Parathyroid adenoma (tissue), 2 donors: ENCODE measurements around the gene GALNTL6.

Source experiments
- H2AFZ ChIP-seq: fragments of 300-600 bp; sonication (generic); one replicate; pipeline ENCODE4 v1.7.0; 2017; ENCODE audit warnings: antibody characterized with exemption, mild to moderate bottlenecking
- H3K27ac ChIP-seq: fragments of 300-600 bp; sonication (generic); one replicate; pipeline ENCODE4 v1.7.0; 2017
- H3K27me3 ChIP-seq: fragments of 300-600 bp; sonication (generic); one replicate; pipeline ENCODE4 v1.7.0; 2017; ENCODE audit warnings: low read length; ENCODE audit not compliant: control insufficient read depth, insufficient read depth
- H3K36me3 ChIP-seq: fragments of 300-600 bp; sonication (generic); one replicate; pipeline ENCODE4 v1.7.0; 2017; ENCODE audit warnings: low read length; ENCODE audit not compliant: control insufficient read depth, insufficient read depth
- H3K4me1 ChIP-seq: fragments of 300-600 bp; sonication (generic); one replicate; pipeline ENCODE4 v1.7.0; 2017; ENCODE audit warnings: control low read depth
- H3K4me2 ChIP-seq: fragments of 300-600 bp; sonication (generic); one replicate; pipeline ENCODE4 v1.7.0; 2017; ENCODE audit warnings: low read length
- H3K4me3 ChIP-seq: fragments of 300-600 bp; sonication (generic); one replicate; pipeline ENCODE4 v1.7.0; 2017; ENCODE audit warnings: low read depth, low read length
- H3K79me2 ChIP-seq: fragments of 300-600 bp; sonication (generic); one replicate; pipeline ENCODE4 v1.7.0; 2017; ENCODE audit warnings: control low read depth
- H3K9ac ChIP-seq: fragments of 300-600 bp; sonication (generic); one replicate; pipeline ENCODE4 v1.7.0; 2017; ENCODE audit warnings: mild to moderate bottlenecking
- H3K9me3 ChIP-seq: fragments of 300-600 bp; sonication (generic); one replicate; pipeline ENCODE4 v1.7.0; 2017; ENCODE audit warnings: low read length; ENCODE audit not compliant: control insufficient read depth
- TF ChIP-seq, protein P1 (sequence below): fragments of 300-600 bp; sonication (generic); IDR thresholded peaks from one replicate; pipeline ENCODE4 v1.7.0; 2017; ENCODE audit warnings: antibody characterized with exemption, mild to moderate bottlenecking
- donor health status: primary hyperparathyroidism.

Gene GALNTL6

DNA sequence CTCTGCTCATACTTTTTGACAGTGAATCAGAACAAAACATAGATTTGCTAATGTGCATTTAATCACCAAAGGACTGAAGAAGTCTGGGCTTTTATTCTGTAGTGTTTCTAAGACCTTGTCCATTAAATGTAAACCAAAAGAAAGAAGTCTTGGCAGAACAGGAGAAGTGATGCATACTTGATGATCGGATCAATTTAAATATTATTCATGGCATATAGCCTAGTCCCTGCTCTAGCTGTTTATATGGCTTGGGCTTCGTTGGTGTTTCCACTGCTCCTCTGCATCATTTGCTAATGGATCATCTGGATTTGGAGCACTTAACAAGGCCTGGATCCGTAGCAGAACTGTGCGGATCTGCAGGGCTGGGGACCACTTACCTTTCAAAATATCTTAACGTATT, 566.6 kb downstream of the GALNTL6 start:
- H3K9me3 ChIP-seq: no peaks in the 10 kb centered on the region
- no peaks in the 10 kb centered on the region for H3K79me2 ChIP-seq
- no peak overlapping the region for H3K9ac ChIP-seq
- H3K27ac ChIP-seq: no peak overlapping the region
- H3K27me3 ChIP-seq: no peaks in the 10 kb centered on the region
- no peaks in the 10 kb centered on the region for H3K36me3 ChIP-seq
- H3K4me1 ChIP-seq: no peaks in the 10 kb centered on the region
- H3K4me3 ChIP-seq: no peak overlapping the region
- TF ChIP-seq, protein P1, sequence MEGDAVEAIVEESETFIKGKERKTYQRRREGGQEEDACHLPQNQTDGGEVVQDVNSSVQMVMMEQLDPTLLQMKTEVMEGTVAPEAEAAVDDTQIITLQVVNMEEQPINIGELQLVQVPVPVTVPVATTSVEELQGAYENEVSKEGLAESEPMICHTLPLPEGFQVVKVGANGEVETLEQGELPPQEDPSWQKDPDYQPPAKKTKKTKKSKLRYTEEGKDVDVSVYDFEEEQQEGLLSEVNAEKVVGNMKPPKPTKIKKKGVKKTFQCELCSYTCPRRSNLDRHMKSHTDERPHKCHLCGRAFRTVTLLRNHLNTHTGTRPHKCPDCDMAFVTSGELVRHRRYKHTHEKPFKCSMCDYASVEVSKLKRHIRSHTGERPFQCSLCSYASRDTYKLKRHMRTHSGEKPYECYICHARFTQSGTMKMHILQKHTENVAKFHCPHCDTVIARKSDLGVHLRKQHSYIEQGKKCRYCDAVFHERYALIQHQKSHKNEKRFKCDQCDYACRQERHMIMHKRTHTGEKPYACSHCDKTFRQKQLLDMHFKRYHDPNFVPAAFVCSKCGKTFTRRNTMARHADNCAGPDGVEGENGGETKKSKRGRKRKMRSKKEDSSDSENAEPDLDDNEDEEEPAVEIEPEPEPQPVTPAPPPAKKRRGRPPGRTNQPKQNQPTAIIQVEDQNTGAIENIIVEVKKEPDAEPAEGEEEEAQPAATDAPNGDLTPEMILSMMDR: no peak
- no peak overlapping the region for H2AFZ ChIP-seq
- no peak overlapping the region for H3K4me2 ChIP-seq

- no peak overlapping the region for H3K9ac ChIP-seq
Measured at GRCh38 chr4:172390331-172390730, 577.1 kb downstream of the GALNTL6 start.

GRCh38 chr4:172392741-172393140, 579.5 kb downstream of the GALNTL6 start:
- Histone ChIP-seq H3K4me3 (no peak overlapping the region), H3K9me3 (no peaks in the 10 kb centered on the region), H3K4me1 (no peaks in the 10 kb centered on the region), H2AFZ (no peak overlapping the region), H3K27ac (no peak overlapping the region), H3K27me3 (peaks cover 4% of the 10 kb centered on the region), H3K79me2 (no peaks in the 10 kb centered on the region), H3K36me3 (no peaks in the 10 kb centered on the region), H3K9ac (no peak overlapping the region), H3K4me2 (no peak overlapping the region)
- TF ChIP-seq, protein P1: no peak

More at GRCh38 chr4:172390331-172390730, 577.1 kb downstream of the GALNTL6 start:
- Histone ChIP-seq H3K4me1 (no peaks in the 10 kb centered on the region), H2AFZ (no peak overlapping the region), H3K4me2 (no peak overlapping the region), H3K27ac (no peak overlapping the region), H3K4me3 (no peak overlapping the region), H3K79me2 (no peaks in the 10 kb centered on the region), H3K9me3 (no peaks in the 10 kb centered on the region), H3K27me3 (peaks cover 4% of the 10 kb centered on the region), H3K36me3 (no peaks in the 10 kb centered on the region)
- TF ChIP-seq, protein P1: no peak

GRCh38 chr4:172393220-172393619, 580.0 kb downstream of the GALNTL6 start:
- H3K27ac ChIP-seq: no peak overlapping the region
- H3K4me2 ChIP-seq: no peak overlapping the region
- TF ChIP-seq, protein P1: no peak
- no peaks in the 10 kb centered on the region for H3K36me3 ChIP-seq
- H3K4me3 ChIP-seq: no peak overlapping the region
- H2AFZ ChIP-seq: no peak overlapping the region
- H3K27me3 ChIP-seq: peaks cover 2% of the 10 kb centered on the region
- no peaks in the 10 kb centered on the region for H3K79me2 ChIP-seq
- no peaks in the 10 kb centered on the region for H3K9me3 ChIP-seq
- H3K9ac ChIP-seq: no peak overlapping the region
- H3K4me1 ChIP-seq: no peaks in the 10 kb centered on the region

DNA sequence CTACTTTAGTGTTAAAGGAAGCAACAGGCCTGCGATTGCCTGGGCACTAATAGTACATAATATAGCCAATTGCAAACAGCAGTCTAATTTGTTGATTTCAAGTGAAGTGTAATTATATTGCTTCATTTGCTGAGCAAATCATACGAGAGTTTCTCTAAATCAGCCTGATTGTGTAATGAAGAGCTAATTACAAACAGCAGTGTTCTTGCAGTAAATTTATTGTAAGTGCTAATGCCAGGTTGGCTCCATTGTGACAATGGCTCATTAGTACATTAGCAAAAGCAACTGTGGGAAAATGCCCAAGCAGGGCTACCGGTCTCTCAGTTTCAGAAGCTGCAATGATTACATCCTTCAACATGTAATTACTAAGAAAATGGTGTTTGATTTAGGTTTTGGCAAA, 591.5 kb downstream of the GALNTL6 start:
- Histone ChIP-seq H3K27ac (no peak overlapping the region), H3K9ac (no peak overlapping the region), H3K4me2 (no peak overlapping the region), H3K4me3 (no peak overlapping the region), H3K4me1 (no peaks in the 10 kb centered on the region), H3K27me3 (no peaks in the 10 kb centered on the region), H2AFZ (no peak overlapping the region), H3K9me3 (no peaks in the 10 kb centered on the region), H3K79me2 (no peaks in the 10 kb centered on the region), H3K36me3 (no peaks in the 10 kb centered on the region)
- TF ChIP-seq, protein P1: no peak
